ENCODE data around the gene SOX5.

GRCh38 chr12:23686095-23686494 is 263.4 kb downstream of the SOX5 start:
- TF ChIP-seq CTCF (IDR thresholded peaks at IDR 0.05; ENCODE audit: low read depth, low read length) (no peak), POLR2A (IDR thresholded peaks at IDR 0.05; ENCODE audit: extremely low read depth, insufficient read length) (no peak), MYC (IDR thresholded peaks at IDR 0.05; ENCODE audit: low read depth, low read length) (no peak)
- TF ChIP-seq, protein P1, sequence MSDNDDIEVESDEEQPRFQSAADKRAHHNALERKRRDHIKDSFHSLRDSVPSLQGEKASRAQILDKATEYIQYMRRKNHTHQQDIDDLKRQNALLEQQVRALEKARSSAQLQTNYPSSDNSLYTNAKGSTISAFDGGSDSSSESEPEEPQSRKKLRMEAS (IDR thresholded peaks at IDR 0.05; ENCODE audit: low read depth, low read length) = no peak

All from NB4 (cell line).